K562 (cell line): Measurements from ENCODE around the gene CTDSPL. TPM values are rescaled to one million over a fixed set of nuclear protein-coding genes. Genes with fewer than 3 reads are reported as not detected.

Experiments
- ATAC-seq: fragments of 200-7000 bp; cut with Tn5 transposase; 3 replicates; pipeline ENCODE4 v1.9.1; 2020; ENCODE audit warnings: moderate library complexity
- BruUV-seq: library from RNA; stranded (reverse); fragments of 400-500 nt; replicated peaks from 2 replicates; lab custom pipeline; 2021; lab: Mats Ljungman, UMichigan
- CTCF ChIA-PET: fragments of 300-600 bp; formaldehyde crosslinking; extraction: SDS; loops from one replicate; lab custom pipeline; 2021; ENCODE audit warnings: low intra/inter-chr PET ratio; lab: Yijun Ruan, JAX
- POLR2A ChIA-PET: fragments of 300-600, 350-650 bp; sonication (Branson Sonifier 250); formaldehyde crosslinking; extraction: SDS; loops from one replicate; lab custom pipeline; 2021; ENCODE audit warnings: antibody characterized with exemption, inconsistent platforms; lab: Yijun Ruan, JAX
- DNase-seq, 4 experiments: peaks; one replicate each; pipeline versions ENCODE4 v3.0.0 to v3.0.0-alpha.2; 2011 to 2018; ENCODE audit warnings: low spot score in 3 of 4, mixed read lengths in 3 of 4; ENCODE audit errors: extremely low read depth in 1 of 4
- FAIRE-seq: peaks from 2 replicates; lab custom pipeline; 2011; peaks lifted over from hg19 to GRCh38; lab: Jason Lieb, UNC
- H2AFZ ChIP-seq: 2 replicates; pipeline ENCODE4 v1.6.0; 2011; ENCODE audit warnings: low read depth, low read length, control low read depth, inconsistent platforms
- H3K27ac ChIP-seq: fragments of 200-600 bp; 3 replicates; pipeline ENCODE4 v1.8.0; 2011; ENCODE audit warnings: low read depth, mild to moderate bottlenecking, control low read depth, inconsistent platforms, low read length, moderate library complexity, mixed read lengths; ENCODE audit errors: extremely low read depth
- H3K27me3 ChIP-seq, 2 experiments: fragments of 300-600 bp in 1 of 2; 2 replicates in 1 of 2; 3 replicates in 1 of 2; pipeline versions ENCODE4 v1.6.0 to v1.8.0; 2011; ENCODE audit warnings: inconsistent platforms in 2 of 2, low read length in 2 of 2, mild to moderate bottlenecking in 1 of 2, mixed read lengths in 1 of 2, moderate library complexity in 1 of 2; ENCODE audit not compliant: control insufficient read depth in 2 of 2, insufficient read depth in 2 of 2
- H3K36me3 ChIP-seq: fragments of 300-600 bp; 3 replicates; pipeline ENCODE4 v1.8.0; 2011; ENCODE audit warnings: mild to moderate bottlenecking, low read length, inconsistent platforms; ENCODE audit not compliant: control insufficient read depth, insufficient read depth
- H3K4me1 ChIP-seq, 2 experiments: fragments of 200-600 bp in 1 of 2; replicated peaks in 1 of 2; 2 replicates in 1 of 2; 3 replicates in 1 of 2; pipeline versions ENCODE4 v1.5.1 to v1.8.0; 2011; ENCODE audit warnings: inconsistent platforms in 2 of 2, low read length in 2 of 2, mild to moderate bottlenecking in 1 of 2, mixed read lengths in 1 of 2, moderate library complexity in 1 of 2; ENCODE audit not compliant: control insufficient read depth in 2 of 2, insufficient read depth in 2 of 2
- H3K4me2 ChIP-seq: 2 replicates; pipeline ENCODE4 v1.6.1; 2011; ENCODE audit warnings: low read length, control low read depth, inconsistent platforms, mixed read lengths; ENCODE audit not compliant: insufficient read depth
- H3K4me3 ChIP-seq: fragments of 200-600 bp; sonication (generic), shearing (Covaris generic); 2 replicates; pipeline ENCODE4 v1.5.1; 2016; ENCODE audit warnings: control low read depth, inconsistent platforms
- H3K79me2 ChIP-seq: fragments of 200-600 bp; 3 replicates; pipeline ENCODE4 v1.8.0; 2011; ENCODE audit warnings: low read length, inconsistent platforms; ENCODE audit not compliant: control insufficient read depth, insufficient read depth
- H3K9ac ChIP-seq, 2 experiments: 2 replicates each; pipeline versions ENCODE4 v1.6.0 to v1.6.1; 2011; ENCODE audit warnings: low read depth in 2 of 2, low read length in 2 of 2, control low read depth in 1 of 2, inconsistent platforms in 1 of 2, mild to moderate bottlenecking in 1 of 2, mixed read lengths in 1 of 2; ENCODE audit not compliant: insufficient read depth in 1 of 2
- H3K9me1 ChIP-seq: one replicate; pipeline ENCODE4 v1.6.0; 2011; ENCODE audit warnings: inconsistent platforms, mild to moderate bottlenecking, low read length, moderate library complexity; ENCODE audit not compliant: control insufficient read depth, insufficient read depth
- H3K9me3 ChIP-seq: replicated peaks from 2 replicates; pipeline ENCODE4 v1.5.1; 2011; ENCODE audit warnings: low read depth, low read length, inconsistent platforms; ENCODE audit not compliant: control insufficient read depth, insufficient read depth
- H4K20me1 ChIP-seq: replicated peaks from 2 replicates; pipeline ENCODE4 v1.6.1; 2011; ENCODE audit warnings: low read length, inconsistent platforms, mixed read lengths; ENCODE audit not compliant: control insufficient read depth, insufficient read depth
- BDP1 ChIP-seq: IDR thresholded peaks from 3 replicates; pipeline ENCODE4 v1.6.1; 2011; ENCODE audit not compliant: insufficient read length, insufficient read depth
- GATA2 ChIP-seq: sonication (generic); formaldehyde crosslinking; IDR thresholded peaks from 2 replicates; pipeline ENCODE4 v1.4.0; 2020; ENCODE audit warnings: mild to moderate bottlenecking, missing genetic modification reagents
- MEF2D ChIP-seq: conservative IDR thresholded peaks from 2 replicates; pipeline ENCODE4 v1.6.1; 2016; ENCODE audit warnings: low read depth, missing genetic modification characterization, missing compliant biosample characterization
- MTF1 ChIP-seq: fragments of 250-450 bp; sonication (Bioruptor Pico); IDR thresholded peaks from 2 replicates; pipeline ENCODE4 v1.9.0; 2021; ENCODE audit warnings: moderate library complexity, mild to moderate bottlenecking, inconsistent platforms, borderline replicate concordance
- NCOA1 ChIP-seq: fragments of 450-650 bp; IDR thresholded peaks from 2 replicates; pipeline ENCODE4 v1.6.1; 2016; ENCODE audit warnings: low read depth
- PATZ1 ChIP-seq: fragments of 250-450 bp; sonication (Bioruptor Pico); IDR thresholded peaks from 2 replicates; pipeline ENCODE4 v1.5.0; 2020; ENCODE audit warnings: mild to moderate bottlenecking, borderline replicate concordance
- POLR2G ChIP-seq: fragments of 200-400 bp; formaldehyde crosslinking; IDR thresholded peaks from 2 replicates; pipeline ENCODE4 v1.6.1; 2017; ENCODE audit warnings: low read depth, mild to moderate bottlenecking, antibody characterized with exemption, low read length, moderate library complexity
- THAP7 ChIP-seq: fragments of 250-450 bp; sonication (Bioruptor Pico); IDR thresholded peaks from 2 replicates; pipeline ENCODE4 v1.5.0; 2021
- THRAP3 ChIP-seq: fragments of 450-650 bp; IDR thresholded peaks from 2 replicates; pipeline ENCODE4 v1.6.1; 2016; ENCODE audit warnings: mild to moderate bottlenecking, inconsistent platforms, borderline replicate concordance
- WGBS: fragments of 100-300 bp; shearing (Covaris generic); methylation state at CpG from one replicate; pipeline ENCODE4 v1.1.6; 2016; ENCODE audit warnings: low coverage, mixed read lengths; ENCODE audit not compliant: insufficient coverage; ENCODE audit errors: missing lambda C conversion rate; 5-methylcytosine and 5-hydroxymethylcytosine counted together
- in situ Hi-C: fragments of 300-500 bp; cut with MboI; formaldehyde crosslinking; loops from 4 replicates; pipeline ENCODE4 v1.15.0; 2018; ENCODE audit warnings: inconsistent platforms, mixed read lengths
- intact Hi-C: fragments of 100-400 bp; cut with micrococcal nuclease; formaldehyde crosslinking; loops from 2 replicates; pipeline ENCODE4 v1.14.2; 2022
- polyA plus RNA-seq, 8 experiments: library from polyadenylated mRNA; depleted of rRNA in 4 of 8; stranded (reverse) in 5 of 8; unstranded in 3 of 8; fragments of >200 nt; fragmentation: Nextera tagmentation in 2 of 8; fragmentation: Illumina TruSeq in 1 of 8; extraction: Ambion mirVana in 2 of 8; extraction: Trizol in 1 of 8; gene quantifications; 2 replicates each; pipeline versions ENCODE4 v1.2.1 to v1.2.3, GENCODE V29; 2011 to 2014; ENCODE audit warnings: inconsistent platforms in 1 of 8, missing spikeins in 1 of 8
- total RNA-seq, 7 experiments: library from RNA; depleted of rRNA in 6 of 7; stranded (reverse); fragments of >200 nt in 6 of 7; fragmentation: Illumina TruSeq in 2 of 7; extraction: Trizol in 2 of 7; gene quantifications; 2 replicates each; pipeline versions ENCODE4 v1.2.1 to v1.2.3, GENCODE V29; 2011 to 2021; ENCODE audit warnings: low replicate concordance in 1 of 7

The CTDSPL gene
- total and polyA plus RNA-seq, 9 of the 15 experiments (the other 6 are each of a cell fraction or from before 2014, with no cell fraction given), result 5.1 to 19.3 (median 11.3) TPM

- no peaks in the 10 kb centered on the region for H3K4me1 ChIP-seq
- in situ Hi-C loops (no loop called here), intact Hi-C loops (no loop called here)
- no peaks in the 10 kb centered on the region for H3K79me2 ChIP-seq
- H3K9me3 ChIP-seq, result no peaks in the 10 kb centered on the region
- H3K27ac ChIP-seq, result no peak overlapping the region
- 15% methylated on average over 1 of the region's 1 CpG for WGBS
- ChIA-PET CTCF (no interaction called here), POLR2A (interaction anchor here (0.8 to 3.6 kb wide), 5 partner anchors 11 to 26 kb away, joined by 3 to 13 read pairs (median 4); no protein-coding TSS in a partner anchor)
- no peak overlapping the region for H3K9ac ChIP-seq
- no peak overlapping the region for H2AFZ ChIP-seq
- H3K4me3 ChIP-seq, result no peak overlapping the region
- ATAC-seq, result no peak
- BruUV-seq, result no TSS peak
- H3K36me3 ChIP-seq, result no peaks in the 10 kb centered on the region
- H3K9me1 ChIP-seq, result no peaks in the 10 kb centered on the region
- H3K27me3 ChIP-seq, result peaks cover 2 to 5% of the 10 kb centered on the region in 2 experiments; a peak in 2 of 5 replicates
- no peaks in the 10 kb centered on the region for H4K20me1 ChIP-seq
- TF ChIP-seq BDP1 (no peak), PATZ1 (CRISPR knock-in tag) (no peak), MEF2D (tag) (no peak), THAP7 (CRISPR knock-in tag) (no peak), THRAP3 (no peak), NCOA1 (no peak), MTF1 (CRISPR knock-in tag) (no peak), GATA2 (CRISPR knock-in tag) (no peak), POLR2G (no peak)
- H3K4me2 ChIP-seq, result no peak overlapping the region
- no peak for DNase-seq
- no peak for FAIRE-seq
Observed at GRCh38 chr3:37886395-37886794, 24.7 kb downstream of the CTDSPL start.
